ENCODE measurements around the gene EEF1AKMT4.

The EEF1AKMT4 gene

DNA sequence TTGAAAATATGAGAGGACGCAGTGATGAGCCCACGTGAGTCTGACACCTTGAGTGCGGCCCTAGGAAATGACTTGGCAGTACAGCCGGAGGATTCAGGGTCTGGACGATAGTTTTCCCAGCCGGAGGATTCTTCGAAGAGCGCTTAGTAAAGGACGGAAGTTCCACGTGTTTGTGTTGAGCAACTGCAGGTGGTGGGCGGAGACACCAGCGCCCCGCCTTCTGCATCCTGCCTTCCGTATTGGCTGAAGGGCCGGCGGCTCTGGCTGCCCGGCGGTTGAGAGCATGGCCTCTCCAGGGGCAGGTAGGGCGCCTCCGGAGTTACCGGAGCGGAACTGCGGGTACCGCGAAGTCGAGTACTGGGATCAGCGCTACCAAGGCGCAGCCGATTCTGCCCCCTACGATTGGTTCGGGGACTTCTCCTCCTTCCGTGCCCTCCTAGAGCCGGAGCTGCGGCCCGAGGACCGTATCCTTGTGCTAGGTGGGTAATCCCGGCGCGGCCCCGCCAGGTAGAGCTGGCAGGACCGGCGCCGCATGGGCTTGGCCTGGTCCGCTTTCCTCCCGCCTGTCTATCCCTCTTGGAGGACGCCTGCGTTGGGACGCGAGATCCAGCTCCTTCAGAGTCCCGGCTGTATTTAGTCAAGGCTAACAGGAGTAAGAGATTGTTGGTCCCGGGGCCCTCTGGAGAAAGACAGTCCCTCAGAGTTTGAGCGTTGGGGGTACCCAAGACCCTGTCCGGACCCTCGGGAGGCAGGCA, at the start of gene EEF1AKMT4:
TSS of gene EEF1AKMT4 (plus strand) at position 261 of the 755 bp plus-strand sequence. CDS start at position 284, 23 bp downstream.
- Histone ChIP-seq H3K9me3 (ENCODE audit: control insufficient read depth, insufficient read depth, low read depth, low read length) (no peaks in the 10 kb centered on the region), H3K36me3 (ENCODE audit: control insufficient read depth, insufficient read depth, low read length) (peaks cover 15% of the 10 kb centered on the region), H3K27me3 (ENCODE audit: control insufficient read depth, insufficient read depth, low read length) (no peaks in the 10 kb centered on the region), H3K9ac (ENCODE audit: low read length) (peak within 1 kb of the TSS; percentile 82), H3K27ac (ENCODE audit: low read depth, low read length) (peak within 1 kb of the TSS; percentile 87), H3K4me3 (ENCODE audit: low read depth, low read length) (peak within 1 kb of the TSS; percentile 91), H3K4me1 (ENCODE audit: control insufficient read depth, insufficient read depth, low read length) (no peaks in the 10 kb centered on the region)

DNA sequence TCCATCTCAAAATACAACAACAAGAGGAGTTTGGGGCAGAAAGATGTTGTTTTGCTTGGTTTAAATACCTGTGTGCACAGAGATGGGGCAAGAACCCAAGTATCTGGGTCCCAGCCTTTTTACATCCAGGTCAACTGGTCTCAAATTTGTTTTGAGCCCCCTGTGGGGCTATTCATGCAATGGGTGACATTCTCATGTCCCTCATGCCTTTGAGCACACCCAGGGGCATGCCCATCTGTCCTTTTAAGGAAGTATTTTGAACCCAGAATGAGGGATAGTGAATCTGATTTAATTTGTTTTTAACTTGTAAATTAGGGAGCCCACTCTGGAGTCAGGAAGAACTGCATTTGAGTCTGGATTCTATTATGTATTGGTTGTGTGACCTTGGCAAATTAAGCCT, 48.6 kb upstream of the EEF1AKMT4 start:
- no peaks in the 10 kb centered on the region for H3K9me3 ChIP-seq (ENCODE audit: control insufficient read depth, insufficient read depth, low read depth, low read length)
- no peak overlapping the region for H3K9ac ChIP-seq (ENCODE audit: low read length)
- no peak overlapping the region for H3K4me3 ChIP-seq (ENCODE audit: low read depth, low read length)
- no peak overlapping the region for H3K27ac ChIP-seq (ENCODE audit: low read depth, low read length)
- no peaks in the 10 kb centered on the region for H3K4me1 ChIP-seq (ENCODE audit: control insufficient read depth, insufficient read depth, low read length)
- peaks cover 9% of the 10 kb centered on the region for H3K36me3 ChIP-seq (ENCODE audit: control insufficient read depth, insufficient read depth, low read length)
- no peaks in the 10 kb centered on the region for H3K27me3 ChIP-seq (ENCODE audit: control insufficient read depth, insufficient read depth, low read length)

DNA sequence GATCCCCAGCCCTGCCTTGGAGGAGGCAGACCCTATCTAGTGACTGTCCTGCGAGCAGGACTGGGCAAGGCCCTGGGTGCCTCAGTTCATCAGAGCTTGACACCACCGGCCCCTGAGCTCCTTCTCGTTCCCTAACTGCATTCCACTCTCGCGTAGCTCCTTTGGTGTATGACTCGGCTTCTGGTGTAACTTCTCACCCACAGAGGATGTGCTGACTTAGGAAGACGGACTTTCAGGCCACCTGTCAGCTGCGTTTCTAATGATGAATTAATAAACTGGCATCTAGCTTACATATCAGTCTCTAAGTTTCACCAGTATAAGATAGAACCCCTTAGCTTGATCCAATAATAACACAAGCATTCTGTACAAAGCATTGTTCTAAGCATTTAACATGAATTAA, 45.9 kb upstream of the EEF1AKMT4 start:
- H3K9me3 ChIP-seq (ENCODE audit: control insufficient read depth, insufficient read depth, low read depth, low read length): no peaks in the 10 kb centered on the region
- H3K4me3 ChIP-seq (ENCODE audit: low read depth, low read length): no peak overlapping the region
- no peak overlapping the region for H3K27ac ChIP-seq (ENCODE audit: low read depth, low read length)

DNA sequence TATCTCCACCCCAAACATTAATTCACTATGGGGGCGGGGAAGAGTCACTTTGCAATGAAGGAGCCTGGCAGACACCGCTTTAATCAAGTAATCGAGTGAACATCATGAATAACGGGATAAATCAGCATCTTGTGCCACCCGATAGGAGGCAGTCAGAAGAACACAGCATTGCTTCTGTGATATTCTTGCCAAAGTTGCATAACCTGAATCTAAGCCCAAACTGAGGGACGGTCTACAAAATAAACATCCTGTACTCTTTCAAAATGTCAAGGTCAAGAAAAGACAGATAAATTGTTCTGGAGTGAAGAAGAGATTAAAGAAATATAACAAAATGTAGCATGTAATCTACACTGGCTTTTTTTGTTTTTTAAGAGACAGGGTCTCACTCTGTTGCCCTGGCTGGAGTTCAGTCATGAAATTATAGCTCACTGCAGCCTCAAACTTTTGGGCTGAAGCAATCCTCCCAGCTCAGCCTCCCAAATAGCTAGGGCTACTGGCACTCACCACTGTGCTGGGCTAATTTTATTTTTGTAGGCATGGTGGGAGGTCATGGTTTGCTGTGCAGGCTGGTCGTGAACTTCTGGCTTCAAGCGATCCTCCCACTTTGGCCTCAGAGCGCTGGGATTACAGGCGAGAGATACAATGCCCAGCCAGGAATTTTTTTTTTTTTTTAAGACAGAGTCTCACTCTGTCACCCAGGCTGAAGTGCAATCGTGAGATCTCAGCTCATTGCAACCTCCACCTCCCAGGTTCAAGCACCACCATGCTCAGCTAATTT, 40.1 kb upstream of the EEF1AKMT4 start:
- Histone ChIP-seq H3K27ac (ENCODE audit: low read depth, low read length) (no peak overlapping the region), H3K4me3 (ENCODE audit: low read depth, low read length) (no peak overlapping the region), H3K4me1 (ENCODE audit: control insufficient read depth, insufficient read depth, low read length) (no peaks in the 10 kb centered on the region), H3K9me3 (ENCODE audit: control insufficient read depth, insufficient read depth, low read depth, low read length) (no peaks in the 10 kb centered on the region), H3K27me3 (ENCODE audit: control insufficient read depth, insufficient read depth, low read length) (no peaks in the 10 kb centered on the region; the same call in 1 of the 2 replicates), H3K36me3 (ENCODE audit: control insufficient read depth, insufficient read depth, low read length) (no peaks in the 10 kb centered on the region), H3K9ac (ENCODE audit: low read length) (no peak overlapping the region)

More for the DNA sequence above, 45.9 kb upstream of the EEF1AKMT4 start:
- Histone ChIP-seq H3K27me3 (ENCODE audit: control insufficient read depth, insufficient read depth, low read length) (no peaks in the 10 kb centered on the region; the same call in 1 of the 2 replicates), H3K4me1 (ENCODE audit: control insufficient read depth, insufficient read depth, low read length) (no peaks in the 10 kb centered on the region), H3K36me3 (ENCODE audit: control insufficient read depth, insufficient read depth, low read length) (no peaks in the 10 kb centered on the region), H3K9ac (ENCODE audit: low read length) (no peak overlapping the region)

GRCh38 chr3:184211297-184211696, 38.2 kb upstream of the EEF1AKMT4 start:
- Histone ChIP-seq H3K4me3 (ENCODE audit: low read depth, low read length) (no peak overlapping the region), H3K27me3 (ENCODE audit: control insufficient read depth, insufficient read depth, low read length) (no peaks in the 10 kb centered on the region; the same call in 1 of the 2 replicates), H3K9ac (ENCODE audit: low read length) (no peak overlapping the region), H3K36me3 (ENCODE audit: control insufficient read depth, insufficient read depth, low read length) (no peaks in the 10 kb centered on the region), H3K4me1 (ENCODE audit: control insufficient read depth, insufficient read depth, low read length) (no peaks in the 10 kb centered on the region), H3K27ac (ENCODE audit: low read depth, low read length) (no peak overlapping the region), H3K9me3 (ENCODE audit: control insufficient read depth, insufficient read depth, low read depth, low read length) (no peaks in the 10 kb centered on the region)

- H3K4me1 ChIP-seq (ENCODE audit: control insufficient read depth, insufficient read depth, low read length): no peaks in the 10 kb centered on the region
- no peaks in the 10 kb centered on the region; the same call in 1 of the 2 replicates for H3K27me3 ChIP-seq (ENCODE audit: control insufficient read depth, insufficient read depth, low read length)
- no peak overlapping the region for H3K9ac ChIP-seq (ENCODE audit: low read length)
- no peak overlapping the region for H3K4me3 ChIP-seq (ENCODE audit: low read depth, low read length)
- H3K27ac ChIP-seq (ENCODE audit: low read depth, low read length): no peak overlapping the region
- no peaks in the 10 kb centered on the region for H3K9me3 ChIP-seq (ENCODE audit: control insufficient read depth, insufficient read depth, low read depth, low read length)
- H3K36me3 ChIP-seq (ENCODE audit: control insufficient read depth, insufficient read depth, low read length): no peaks in the 10 kb centered on the region
These were observed 37.8 kb upstream of the EEF1AKMT4 start for GRCh38 chr3:184211718-184212117.

GRCh38 chr3:184218814-184219213, 30.7 kb upstream of the EEF1AKMT4 start:
- H3K9me3 ChIP-seq (ENCODE audit: control insufficient read depth, insufficient read depth, low read depth, low read length): no peaks in the 10 kb centered on the region
- no peak overlapping the region for H3K4me3 ChIP-seq (ENCODE audit: low read depth, low read length)
- no peaks in the 10 kb centered on the region for H3K27me3 ChIP-seq (ENCODE audit: control insufficient read depth, insufficient read depth, low read length)
- no peaks in the 10 kb centered on the region for H3K4me1 ChIP-seq (ENCODE audit: control insufficient read depth, insufficient read depth, low read length)
- no peak overlapping the region for H3K27ac ChIP-seq (ENCODE audit: low read depth, low read length)
- H3K36me3 ChIP-seq (ENCODE audit: control insufficient read depth, insufficient read depth, low read length): no peaks in the 10 kb centered on the region
- no peak overlapping the region for H3K9ac ChIP-seq (ENCODE audit: low read length)

DNA sequence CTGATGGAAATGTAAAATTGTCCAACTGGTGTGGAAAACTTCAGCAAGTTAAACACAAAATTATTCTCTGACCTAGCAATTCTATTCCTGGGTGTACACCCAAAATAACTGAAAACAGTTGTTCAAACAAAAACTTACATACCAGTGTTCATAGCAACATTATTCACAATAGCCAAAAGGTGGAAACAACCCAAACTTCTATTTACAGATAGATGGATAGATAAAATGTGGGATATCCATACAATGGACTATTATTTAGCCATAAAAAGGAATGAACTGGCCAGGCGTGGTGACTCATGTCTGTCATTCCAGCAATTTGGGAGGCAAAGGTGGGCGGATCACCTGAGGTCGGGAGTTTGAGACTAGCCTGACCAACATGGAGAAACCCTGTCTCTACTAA, 27.0 kb upstream of the EEF1AKMT4 start:
- no peak overlapping the region for H3K4me3 ChIP-seq (ENCODE audit: low read depth, low read length)
- no peaks in the 10 kb centered on the region for H3K9me3 ChIP-seq (ENCODE audit: control insufficient read depth, insufficient read depth, low read depth, low read length)
- H3K36me3 ChIP-seq (ENCODE audit: control insufficient read depth, insufficient read depth, low read length): no peaks in the 10 kb centered on the region
- no peaks in the 10 kb centered on the region for H3K4me1 ChIP-seq (ENCODE audit: control insufficient read depth, insufficient read depth, low read length)
- no peak overlapping the region for H3K9ac ChIP-seq (ENCODE audit: low read length)
- no peak overlapping the region for H3K27ac ChIP-seq (ENCODE audit: low read depth, low read length)
- H3K27me3 ChIP-seq (ENCODE audit: control insufficient read depth, insufficient read depth, low read length): peaks cover 7% of the 10 kb centered on the region

DNA sequence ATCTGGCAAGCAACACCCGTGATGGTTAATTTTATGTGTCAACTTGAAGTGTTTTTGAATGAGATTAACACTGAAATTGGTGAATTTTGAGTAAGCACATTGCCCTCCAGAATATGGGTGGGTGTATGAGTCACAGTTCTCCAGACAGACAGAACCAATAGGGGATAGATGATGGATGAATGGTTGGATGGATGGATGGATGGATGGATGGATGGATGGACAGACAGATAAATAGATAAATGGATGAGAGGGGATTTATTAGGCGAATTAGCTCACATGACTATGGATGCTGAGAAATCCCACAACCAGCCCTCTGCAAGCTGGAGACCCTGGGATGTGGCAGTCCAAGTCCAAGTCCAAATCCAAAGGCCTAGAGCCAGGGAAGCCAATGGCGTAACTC, 25.5 kb upstream of the EEF1AKMT4 start:
- Histone ChIP-seq H3K27me3 (ENCODE audit: control insufficient read depth, insufficient read depth, low read length) (peaks cover 21% of the 10 kb centered on the region), H3K9me3 (ENCODE audit: control insufficient read depth, insufficient read depth, low read depth, low read length) (no peaks in the 10 kb centered on the region), H3K4me1 (ENCODE audit: control insufficient read depth, insufficient read depth, low read length) (no peaks in the 10 kb centered on the region; the same call in 1 of the 2 replicates), H3K27ac (ENCODE audit: low read depth, low read length) (no peak overlapping the region), H3K4me3 (ENCODE audit: low read depth, low read length) (no peak overlapping the region), H3K9ac (ENCODE audit: low read length) (no peak overlapping the region), H3K36me3 (ENCODE audit: control insufficient read depth, insufficient read depth, low read length) (no peaks in the 10 kb centered on the region)

- H3K27ac ChIP-seq (ENCODE audit: low read depth, low read length): no peak overlapping the region
- no peaks in the 10 kb centered on the region for H3K36me3 ChIP-seq (ENCODE audit: control insufficient read depth, insufficient read depth, low read length)
- H3K4me3 ChIP-seq (ENCODE audit: low read depth, low read length): no peak overlapping the region
- no peaks in the 10 kb centered on the region for H3K9me3 ChIP-seq (ENCODE audit: control insufficient read depth, insufficient read depth, low read depth, low read length)
- no peak overlapping the region for H3K9ac ChIP-seq (ENCODE audit: low read length)
- H3K4me1 ChIP-seq (ENCODE audit: control insufficient read depth, insufficient read depth, low read length): no peaks in the 10 kb centered on the region; the same call in 1 of the 2 replicates
- peaks cover 57% of the 10 kb centered on the region for H3K27me3 ChIP-seq (ENCODE audit: control insufficient read depth, insufficient read depth, low read length)
These were observed 22.0 kb upstream of the EEF1AKMT4 start for GRCh38 chr3:184227481-184227935.

Data from HUES6 (cell line).